MCF 10A (cell line): Measurements from ENCODE around the gene DMBT1. TPM values are rescaled to one million over a fixed set of nuclear protein-coding genes. Genes with fewer than 3 reads are reported as not detected.

Experiments used
- BruUV-seq: library from RNA; stranded (reverse); fragments of 400-500 nt; replicated peaks from 2 replicates; lab custom pipeline; 2021; lab: Mats Ljungman, UMichigan
- CTCF ChIA-PET: fragments of 300-600 bp; sonication (Branson Sonifier 250); formaldehyde crosslinking; extraction: SDS; loops from one replicate; lab custom pipeline; 2021; ENCODE audit warnings: antibody characterized with exemption, inconsistent platforms; lab: Yijun Ruan, JAX
- POLR2A ChIA-PET: fragments of 300-600, 350-650 bp; sonication (Branson Sonifier 250); formaldehyde crosslinking; extraction: SDS; loops from one replicate; lab custom pipeline; 2020; ENCODE audit warnings: antibody characterized with exemption, inconsistent platforms; lab: Yijun Ruan, JAX
- DNase-seq: peaks from one replicate; pipeline ENCODE4 v3.0.0-alpha.2; 2018; ENCODE audit not compliant: unreplicated experiment
- H3K27ac Mint-ChIP-seq: one replicate; pipeline ENCODE4 v1.8.0; 2022; ENCODE audit warnings: mild to moderate bottlenecking, low read depth, mixed read lengths; ENCODE audit not compliant: unreplicated experiment
- H3K27me3 Mint-ChIP-seq: one replicate; pipeline ENCODE4 v1.8.0; 2022; ENCODE audit warnings: mixed read lengths; ENCODE audit not compliant: insufficient read depth, unreplicated experiment
- H3K36me3 Mint-ChIP-seq: one replicate; pipeline ENCODE4 v1.8.0; 2022; ENCODE audit warnings: mild to moderate bottlenecking, moderate library complexity, mixed read lengths; ENCODE audit not compliant: insufficient read depth, unreplicated experiment
- H3K4me1 Mint-ChIP-seq: one replicate; pipeline ENCODE4 v1.8.0; 2022; ENCODE audit warnings: mixed read lengths; ENCODE audit not compliant: insufficient read depth, unreplicated experiment
- H3K4me3 Mint-ChIP-seq: one replicate; pipeline ENCODE4 v1.8.0; 2022; ENCODE audit warnings: mild to moderate bottlenecking, moderate library complexity, mixed read lengths; ENCODE audit not compliant: unreplicated experiment
- H3K9me3 Mint-ChIP-seq: one replicate; pipeline ENCODE4 v1.8.0; 2022; ENCODE audit warnings: mixed read lengths; ENCODE audit not compliant: unreplicated experiment
- CTCF ChIP-seq: fragments of 200-600 bp; IDR thresholded peaks from one replicate; pipeline ENCODE4 v1.8.0; 2022; ENCODE audit warnings: antibody characterized with exemption, mild to moderate bottlenecking; ENCODE audit not compliant: unreplicated experiment
- intact Hi-C: fragments of 100-400 bp; cut with micrococcal nuclease; formaldehyde crosslinking; loops from 2 replicates; pipeline ENCODE4 v1.14.1; 2022
- total RNA-seq: library from RNA; stranded (reverse); gene quantifications from 2 replicates; pipeline ENCODE4 v1.2.3, GENCODE V29; 2022

DMBT1 gene
- total RNA-seq, 1 experiment from 2014 or later = 7.6 TPM

- ChIA-PET CTCF (interaction anchor here (0.6 to 1.2 kb wide), 2 partner anchors 13 to 29 kb away, joined by 3 to 4 read pairs; no protein-coding TSS in a partner anchor), POLR2A (interaction anchor here (1.2 kb wide), 1 partner anchor 15 kb away, joined by 3 read pairs; no protein-coding TSS in a partner anchor)
- H3K4me3 Mint-ChIP-seq = no peak overlapping the region
- DNase-seq = no peak
- no peak for TF ChIP-seq CTCF
- peaks cover 48% of the 10 kb centered on the region for H3K27me3 Mint-ChIP-seq
- peaks cover 7% of the 10 kb centered on the region for H3K4me1 Mint-ChIP-seq
- H3K36me3 Mint-ChIP-seq = no peaks in the 10 kb centered on the region
- H3K27ac Mint-ChIP-seq = no peak overlapping the region
- BruUV-seq = no TSS peak
- intact Hi-C loops = no loop called here
- no peaks in the 10 kb centered on the region for H3K9me3 Mint-ChIP-seq
These were observed 114.2 kb downstream of the DMBT1 start for GRCh38 chr10:122674781-122675180.

GRCh38 chr10:122675278-122675677, 114.7 kb downstream of the DMBT1 start:
- TF ChIP-seq CTCF = no peak
- intact Hi-C loops = no loop called here

GRCh38 chr10:122678266-122678665, 117.7 kb downstream of the DMBT1 start:
- intact Hi-C loops = no loop called here
- TF ChIP-seq CTCF = no peak
- H3K27me3 Mint-ChIP-seq = peaks cover 51% of the 10 kb centered on the region
- H3K4me3 Mint-ChIP-seq = no peak overlapping the region
- H3K4me1 Mint-ChIP-seq = no peaks in the 10 kb centered on the region
- H3K27ac Mint-ChIP-seq = no peak overlapping the region
- no peaks in the 10 kb centered on the region for H3K36me3 Mint-ChIP-seq
- H3K9me3 Mint-ChIP-seq = no peaks in the 10 kb centered on the region
- CTCF ChIA-PET = no interaction called here
- POLR2A ChIA-PET = no interaction called here
- no peak for DNase-seq
- no TSS peak for BruUV-seq

More at GRCh38 chr10:122675278-122675677, 114.7 kb downstream of the DMBT1 start:
- H3K4me1 Mint-ChIP-seq = peaks cover 7% of the 10 kb centered on the region
- H3K4me3 Mint-ChIP-seq = no peak overlapping the region
- DNase-seq = no peak
- BruUV-seq = no TSS peak
- no peaks in the 10 kb centered on the region for H3K9me3 Mint-ChIP-seq
- no peaks in the 10 kb centered on the region for H3K36me3 Mint-ChIP-seq
- H3K27ac Mint-ChIP-seq = no peak overlapping the region
- ChIA-PET CTCF (interaction anchor here (0.6 to 1.2 kb wide), 3 partner anchors 14 to 282 kb away, joined by 3 to 4 read pairs (median 3); no protein-coding TSS in a partner anchor), POLR2A (interaction anchor here (1.2 kb wide), 1 partner anchor 15 kb away, joined by 3 read pairs; no protein-coding TSS in a partner anchor)
- H3K27me3 Mint-ChIP-seq = peaks cover 51% of the 10 kb centered on the region

GRCh38 chr10:122682522-122682921, 122.0 kb downstream of the DMBT1 start:
- TF ChIP-seq CTCF = no peak
- Mint-ChIP-seq H3K36me3 (no peaks in the 10 kb centered on the region), H3K4me3 (no peak overlapping the region), H3K27me3 (peaks cover 50% of the 10 kb centered on the region), H3K4me1 (no peaks in the 10 kb centered on the region), H3K27ac (no peak overlapping the region), H3K9me3 (no peaks in the 10 kb centered on the region)
- intact Hi-C loops = no loop called here
- BruUV-seq = no TSS peak
- ChIA-PET CTCF (interaction anchor here (0.7 kb wide), 2 partner anchors 21 to 45 kb away, joined by 3 read pairs; no protein-coding TSS in a partner anchor), POLR2A (no interaction called here)
- DNase-seq = no peak
